CD8-positive, alpha-beta memory T cell (primary cell): Measurements from ENCODE around the gene TENM4. TPM values are rescaled to one million over a fixed set of nuclear protein-coding genes. Genes with fewer than 3 reads are reported as not detected.

ENCODE experiments used
- CTCF ChIA-PET: fragments of 350-600 bp; sonication (Branson Sonifier 250); formaldehyde crosslinking; loops from one replicate; lab custom pipeline; 2021; ENCODE audit warnings: antibody characterized with exemption; lab: Charles Lee
- POLR2A ChIA-PET: fragments of 350-600 bp; sonication (Branson Sonifier 250); formaldehyde crosslinking; loops from one replicate; lab custom pipeline; 2021; ENCODE audit warnings: antibody characterized with exemption; lab: Charles Lee
- DNase-seq, 5 donors: peaks; one replicate each; pipeline versions ENCODE4 v3.0.0 to v3.0.0-alpha.2; 2020 to 2022; ENCODE audit warnings: mixed read lengths in 1 of 5
- H3K27ac ChIP-seq: one replicate; pipeline ENCODE4 v1.7.0; 2013; ENCODE audit warnings: low read depth, mild to moderate bottlenecking, low read length, moderate library complexity
- H3K27me3 ChIP-seq: 2 replicates; pipeline ENCODE4 v1.7.0; 2013; ENCODE audit warnings: low read length, mild to moderate bottlenecking; ENCODE audit not compliant: insufficient read depth, poor library complexity, severe bottlenecking
- H3K36me3 ChIP-seq: 2 replicates; pipeline ENCODE4 v1.7.0; 2013; ENCODE audit warnings: mild to moderate bottlenecking, low read length, moderate library complexity; ENCODE audit not compliant: insufficient read depth
- H3K4me1 ChIP-seq: 2 replicates; pipeline ENCODE4 v1.7.0; 2013; ENCODE audit warnings: mild to moderate bottlenecking, low read length, moderate library complexity; ENCODE audit not compliant: insufficient read depth
- H3K4me3 ChIP-seq: 2 replicates; pipeline ENCODE4 v1.7.0; 2013; ENCODE audit warnings: mild to moderate bottlenecking, low read length
- H3K9me3 ChIP-seq: 2 replicates; pipeline ENCODE4 v1.7.0; 2013; ENCODE audit warnings: mild to moderate bottlenecking, low read length
- H3K27ac Mint-ChIP-seq, 8 donors: one replicate each; pipeline ENCODE4 v1.8.0; 2020 to 2021; ENCODE audit warnings: mixed read lengths in 8 of 8, mild to moderate bottlenecking in 6 of 8, inconsistent platforms in 3 of 8, moderate library complexity in 3 of 8
- H3K27me3 Mint-ChIP-seq, 2 donors: one replicate each; pipeline ENCODE4 v1.8.0; 2020 to 2021; ENCODE audit warnings: mixed read lengths in 2 of 2, mild to moderate bottlenecking in 1 of 2, moderate library complexity in 1 of 2
- H3K36me3 Mint-ChIP-seq, 3 donors: one replicate each; pipeline ENCODE4 v1.8.0; 2020 to 2021; ENCODE audit warnings: mixed read lengths in 3 of 3, inconsistent platforms in 1 of 3, mild to moderate bottlenecking in 1 of 3
- H3K4me1 Mint-ChIP-seq, 3 donors: one replicate each; pipeline ENCODE4 v1.8.0; 2020 to 2021; ENCODE audit warnings: mixed read lengths in 3 of 3, inconsistent platforms in 1 of 3, mild to moderate bottlenecking in 1 of 3
- H3K4me3 Mint-ChIP-seq, 7 donors: one replicate each; pipeline ENCODE4 v1.8.0; 2020 to 2021; ENCODE audit warnings: mixed read lengths in 7 of 7, mild to moderate bottlenecking in 6 of 7, moderate library complexity in 4 of 7, inconsistent platforms in 2 of 7
- H3K9me3 Mint-ChIP-seq, 5 donors: one replicate each; pipeline ENCODE4 v1.8.0; 2020 to 2022; ENCODE audit warnings: mixed read lengths in 5 of 5, mild to moderate bottlenecking in 3 of 5, moderate library complexity in 2 of 5, inconsistent platforms in 1 of 5
- polyA plus RNA-seq: library from polyadenylated mRNA; unstranded; fragments of 300-500 nt; fragmentation: Illumina TruSeq; gene quantifications from one replicate; pipeline ENCODE4 v1.2.3, GENCODE V29; 2021
- total RNA-seq, 2 experiments: library from RNA; stranded (reverse); gene quantifications; one replicate each; pipeline ENCODE4 v1.2.3, GENCODE V29; 2021

TENM4 gene
- total and polyA plus RNA-seq, 3 experiments from 2014 or later: not detected

DNA sequence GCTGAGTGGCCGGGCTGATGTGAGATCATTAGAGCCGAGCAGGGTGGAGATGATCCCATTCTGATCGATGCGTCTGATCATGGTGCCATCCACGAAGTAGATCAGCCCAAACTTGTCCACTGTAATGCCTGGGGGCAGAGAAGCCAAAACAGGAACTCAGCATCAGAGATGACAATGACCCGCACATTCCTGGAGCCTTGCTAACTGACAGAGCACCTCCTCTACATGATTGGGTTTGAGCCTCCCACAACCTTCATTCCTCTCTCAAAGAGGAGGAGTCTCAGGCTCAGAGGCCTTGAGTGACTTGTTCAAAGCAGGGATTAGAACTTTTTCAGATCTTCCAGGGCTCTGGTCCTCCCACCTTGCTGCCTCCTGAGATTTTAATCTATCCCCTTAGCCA is 732.4 kb downstream of the TENM4 start:
- no peaks in the 10 kb centered on the region for H3K36me3 Mint-ChIP-seq
- H3K4me1 Mint-ChIP-seq: no peaks in the 10 kb centered on the region

DNA sequence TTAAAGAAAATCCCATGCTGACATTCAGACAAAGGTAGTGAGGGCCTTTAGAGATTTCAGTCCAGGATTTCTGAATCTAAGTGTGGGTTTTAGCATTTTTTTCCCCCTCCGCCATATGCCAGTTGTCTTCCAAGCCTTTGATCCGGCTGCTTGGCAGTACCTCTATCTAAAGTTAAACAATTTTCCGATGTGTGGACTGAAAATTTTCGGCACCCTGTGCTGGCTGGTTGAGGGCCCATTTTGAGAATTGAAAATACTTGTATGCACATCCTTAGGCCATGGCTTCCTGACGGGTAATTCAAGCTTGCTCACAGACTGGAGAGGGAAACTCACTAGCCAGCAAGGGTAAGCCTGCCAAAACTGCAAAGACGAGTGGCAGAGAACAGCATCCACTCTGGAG is 734.3 kb downstream of the TENM4 start:
- CTCF ChIA-PET: no interaction called here
- DNase-seq: no peak

More for the DNA sequence above, 732.4 kb downstream of the TENM4 start:
- Mint-ChIP-seq H3K4me3 (no peak overlapping the region), H3K27me3 (peaks cover 0 to 9% of the 10 kb centered on the region in 2 donors), H3K27ac (no peak overlapping the region), H3K9me3 (no peaks in the 10 kb centered on the region)
- H3K27ac ChIP-seq: no peak overlapping the region
- H3K36me3 ChIP-seq: no peaks in the 10 kb centered on the region
- POLR2A ChIA-PET: no interaction called here
- H3K4me1 ChIP-seq: no peaks in the 10 kb centered on the region
- H3K4me3 ChIP-seq: no peak overlapping the region
- no peaks in the 10 kb centered on the region for H3K27me3 ChIP-seq
- DNase-seq: no peak
- H3K9me3 ChIP-seq: no peaks in the 10 kb centered on the region
- CTCF ChIA-PET: no interaction called here

DNA sequence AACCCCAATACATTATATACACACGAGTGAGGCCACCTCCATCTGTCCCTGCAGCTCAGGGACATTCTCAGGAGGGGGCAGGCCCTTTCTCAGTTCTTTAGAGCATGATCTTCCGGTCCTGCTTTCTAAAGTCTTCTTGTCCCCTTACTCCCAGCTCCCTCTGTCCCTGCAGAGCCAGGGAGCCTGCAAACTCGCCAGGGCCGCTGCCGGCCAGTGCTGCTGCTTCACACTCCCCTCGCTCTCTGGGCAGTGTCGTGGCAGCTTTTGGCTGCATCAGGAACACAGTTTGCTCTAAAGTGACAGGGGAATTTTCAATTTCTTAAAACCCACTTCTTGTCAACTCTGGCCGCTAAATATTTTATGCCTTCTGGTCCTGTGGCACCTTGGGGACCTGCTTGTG is 736.0 kb downstream of the TENM4 start:
- POLR2A ChIA-PET: no interaction called here
- H3K27me3 Mint-ChIP-seq: peaks cover 6 to 9% of the 10 kb centered on the region in 2 donors
- no peaks in the 10 kb centered on the region for H3K9me3 Mint-ChIP-seq
- no peak overlapping the region for H3K27ac Mint-ChIP-seq
- no peak overlapping the region for H3K4me3 Mint-ChIP-seq
- Histone ChIP-seq H3K27ac (no peak overlapping the region), H3K36me3 (no peaks in the 10 kb centered on the region), H3K9me3 (no peaks in the 10 kb centered on the region), H3K4me1 (no peaks in the 10 kb centered on the region), H3K27me3 (no peaks in the 10 kb centered on the region), H3K4me3 (no peak overlapping the region)
- CTCF ChIA-PET: no interaction called here
- no peaks in the 10 kb centered on the region for H3K36me3 Mint-ChIP-seq
- H3K4me1 Mint-ChIP-seq: no peaks in the 10 kb centered on the region
- no peak for DNase-seq

More for the DNA sequence above, 734.3 kb downstream of the TENM4 start:
- H3K27me3 ChIP-seq: no peaks in the 10 kb centered on the region
- POLR2A ChIA-PET: no interaction called here
- no peaks in the 10 kb centered on the region for H3K9me3 ChIP-seq
- Mint-ChIP-seq H3K4me3 (no peak overlapping the region), H3K27me3 (peaks cover 3 to 8% of the 10 kb centered on the region in 2 donors), H3K4me1 (no peaks in the 10 kb centered on the region), H3K36me3 (no peaks in the 10 kb centered on the region), H3K9me3 (no peaks in the 10 kb centered on the region), H3K27ac (no peak overlapping the region)
- no peak overlapping the region for H3K27ac ChIP-seq
- H3K4me1 ChIP-seq: no peaks in the 10 kb centered on the region
- H3K4me3 ChIP-seq: no peak overlapping the region
- H3K36me3 ChIP-seq: no peaks in the 10 kb centered on the region

DNA sequence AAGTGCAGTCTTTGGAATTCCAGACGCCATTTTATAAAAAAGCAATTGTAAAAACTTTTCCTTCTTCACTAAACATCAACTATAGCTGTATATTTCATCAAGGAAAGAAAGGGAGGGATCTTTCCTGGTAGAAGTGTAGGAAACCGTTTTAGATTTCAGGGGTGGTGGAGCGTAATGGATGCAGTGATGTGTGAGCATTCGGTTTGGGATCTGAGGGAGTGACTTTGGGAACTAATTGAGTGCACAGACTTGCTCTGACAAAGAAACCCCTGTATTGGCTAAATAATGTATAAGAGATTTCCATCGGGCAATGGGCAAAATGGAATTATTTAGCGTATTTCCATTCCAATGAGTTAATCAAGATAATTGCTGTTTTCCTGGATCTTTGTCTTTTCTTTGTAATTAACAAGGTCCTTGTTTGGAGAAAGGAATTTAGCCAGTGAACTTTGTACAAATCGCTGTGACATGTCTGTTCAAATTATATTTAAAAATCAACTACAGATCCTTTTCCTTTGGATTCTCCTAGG is 741.2 kb downstream of the TENM4 start:
- Mint-ChIP-seq H3K4me1 (no peaks in the 10 kb centered on the region), H3K9me3 (no peaks in the 10 kb centered on the region), H3K36me3 (no peaks in the 10 kb centered on the region), H3K27me3 (peaks cover 0 to 42% of the 10 kb centered on the region in 2 donors), H3K27ac (no peak overlapping the region), H3K4me3 (no peak overlapping the region)
- no peaks in the 10 kb centered on the region for H3K36me3 ChIP-seq
- no peaks in the 10 kb centered on the region for H3K27me3 ChIP-seq
- no peaks in the 10 kb centered on the region for H3K4me1 ChIP-seq
- ChIA-PET POLR2A (no interaction called here), CTCF (no interaction called here)
- no peak overlapping the region for H3K4me3 ChIP-seq
- no peak for DNase-seq
- no peaks in the 10 kb centered on the region for H3K9me3 ChIP-seq
- H3K27ac ChIP-seq: no peak overlapping the region

DNA sequence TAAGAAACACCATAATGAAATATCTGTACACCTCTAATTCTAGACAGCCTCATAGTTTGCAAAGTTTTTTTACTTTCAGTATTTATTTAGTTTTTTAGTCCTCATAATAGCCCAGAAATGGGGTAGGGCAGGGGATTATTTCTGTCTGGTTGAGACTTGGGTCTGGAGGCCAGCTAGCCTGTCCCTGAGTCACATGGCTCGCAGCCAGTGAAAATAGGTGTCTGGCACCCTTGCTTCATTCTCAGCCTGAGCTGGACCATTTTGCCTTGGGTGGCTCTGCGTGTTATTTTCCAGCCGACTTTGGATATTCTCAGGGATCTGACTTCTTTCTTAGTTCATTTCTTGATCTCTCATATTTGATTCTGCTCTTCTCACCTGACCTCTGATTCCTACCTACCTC is 742.2 kb downstream of the TENM4 start:
- Histone ChIP-seq H3K27ac (no peak overlapping the region), H3K4me3 (no peak overlapping the region), H3K36me3 (no peaks in the 10 kb centered on the region), H3K27me3 (no peaks in the 10 kb centered on the region), H3K9me3 (no peaks in the 10 kb centered on the region), H3K4me1 (no peaks in the 10 kb centered on the region)
- CTCF ChIA-PET: no interaction called here
- Mint-ChIP-seq H3K4me1 (no peaks in the 10 kb centered on the region), H3K9me3 (no peaks in the 10 kb centered on the region), H3K4me3 (no peak overlapping the region), H3K27me3 (peaks cover 7 to 49% of the 10 kb centered on the region in 2 donors), H3K27ac (no peak overlapping the region), H3K36me3 (no peaks in the 10 kb centered on the region)
- no peak for DNase-seq
- POLR2A ChIA-PET: no interaction called here

DNA sequence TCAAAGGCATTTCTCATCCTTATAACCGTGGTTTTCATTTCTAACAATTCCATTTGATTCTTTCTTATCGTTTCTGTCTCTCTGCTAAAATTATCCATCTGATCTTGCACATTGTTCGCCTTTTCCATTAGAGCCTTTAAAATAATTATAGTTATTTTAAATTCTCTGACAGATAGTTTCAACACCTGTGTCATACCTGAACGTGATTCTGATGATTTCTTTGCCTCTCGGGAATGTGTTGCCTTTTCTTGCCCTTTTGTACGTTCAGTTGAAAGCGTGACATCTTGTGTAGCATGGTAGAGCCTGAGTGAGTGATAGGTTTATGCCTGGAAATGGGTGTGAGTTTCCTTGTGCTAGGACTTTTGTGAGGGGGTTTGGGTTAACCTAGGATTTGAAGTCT is 744.7 kb downstream of the TENM4 start:
- H3K4me1 Mint-ChIP-seq: no peaks in the 10 kb centered on the region
- H3K27me3 Mint-ChIP-seq: peaks cover 7 to 50% of the 10 kb centered on the region in 2 donors
- DNase-seq: no peak
- Histone ChIP-seq H3K4me3 (no peak overlapping the region), H3K9me3 (no peaks in the 10 kb centered on the region), H3K27ac (no peak overlapping the region), H3K36me3 (no peaks in the 10 kb centered on the region), H3K27me3 (no peaks in the 10 kb centered on the region), H3K4me1 (no peaks in the 10 kb centered on the region)
- ChIA-PET CTCF (no interaction called here), POLR2A (no interaction called here)
- H3K9me3 Mint-ChIP-seq: no peaks in the 10 kb centered on the region
- H3K4me3 Mint-ChIP-seq: no peak overlapping the region
- no peak overlapping the region for H3K27ac Mint-ChIP-seq
- no peaks in the 10 kb centered on the region for H3K36me3 Mint-ChIP-seq

DNA sequence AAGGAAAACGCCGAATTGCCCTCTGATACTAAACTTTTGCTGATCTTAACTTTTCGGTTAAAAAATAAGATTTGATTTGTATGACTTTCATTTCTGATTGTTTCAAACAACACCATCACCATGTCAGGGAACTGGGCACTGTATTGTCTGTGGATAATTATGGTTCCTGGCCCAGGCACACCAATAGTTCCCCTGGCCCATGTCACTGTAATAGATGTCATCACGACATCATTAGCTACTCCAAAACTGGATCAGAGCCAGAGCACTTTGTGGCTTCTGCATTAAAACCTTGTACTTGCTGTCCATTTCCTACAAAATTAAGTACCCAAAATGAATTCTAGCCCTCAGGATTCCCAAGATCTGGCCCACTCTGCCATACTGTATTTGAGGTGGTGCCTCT is 746.7 kb downstream of the TENM4 start:
- ChIA-PET POLR2A (no interaction called here), CTCF (no interaction called here)
- no peaks in the 10 kb centered on the region for H3K4me1 ChIP-seq
- no peaks in the 10 kb centered on the region for H3K36me3 Mint-ChIP-seq
- H3K27ac Mint-ChIP-seq: no peak overlapping the region
- no peaks in the 10 kb centered on the region for H3K27me3 ChIP-seq
- DNase-seq: no peak
- no peaks in the 10 kb centered on the region for H3K4me1 Mint-ChIP-seq
- no peaks in the 10 kb centered on the region for H3K9me3 Mint-ChIP-seq
- H3K4me3 ChIP-seq: no peak overlapping the region
- H3K36me3 ChIP-seq: no peaks in the 10 kb centered on the region
- no peak overlapping the region for H3K4me3 Mint-ChIP-seq
- peaks cover 14 to 40% of the 10 kb centered on the region in 2 donors for H3K27me3 Mint-ChIP-seq
- H3K27ac ChIP-seq: no peak overlapping the region
- H3K9me3 ChIP-seq: no peaks in the 10 kb centered on the region

DNA sequence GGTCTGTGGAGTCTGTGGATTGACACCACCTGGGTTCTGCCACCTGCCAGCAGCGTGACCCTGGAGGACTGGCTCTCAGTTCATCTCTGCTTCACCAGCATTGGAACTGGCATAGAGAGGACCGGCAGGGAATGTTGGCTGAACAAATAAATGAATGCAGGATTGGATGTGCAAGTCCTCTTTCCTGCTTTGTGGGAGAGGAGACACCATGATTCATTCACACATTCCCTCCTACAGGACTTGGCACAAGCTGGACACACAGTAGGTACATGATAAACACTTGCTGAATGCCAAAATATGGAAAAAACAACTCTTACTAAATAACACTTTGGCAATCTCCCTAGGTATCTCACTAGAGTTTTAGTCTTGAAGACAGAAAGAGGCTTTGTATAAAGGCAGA is 749.6 kb downstream of the TENM4 start:
- Histone ChIP-seq H3K27ac (no peak overlapping the region), H3K4me3 (no peak overlapping the region), H3K27me3 (no peaks in the 10 kb centered on the region), H3K9me3 (no peaks in the 10 kb centered on the region), H3K36me3 (no peaks in the 10 kb centered on the region), H3K4me1 (no peaks in the 10 kb centered on the region)
- H3K27me3 Mint-ChIP-seq: peaks cover 14 to 29% of the 10 kb centered on the region in 2 donors
- no peak for DNase-seq
- no peaks in the 10 kb centered on the region for H3K9me3 Mint-ChIP-seq
- ChIA-PET POLR2A (no interaction called here), CTCF (no interaction called here)
- no peaks in the 10 kb centered on the region for H3K4me1 Mint-ChIP-seq
- no peak overlapping the region for H3K4me3 Mint-ChIP-seq
- H3K36me3 Mint-ChIP-seq: no peaks in the 10 kb centered on the region
- H3K27ac Mint-ChIP-seq: no peak overlapping the region
